ENCODE data around the gene SLC6A16.

DNA sequence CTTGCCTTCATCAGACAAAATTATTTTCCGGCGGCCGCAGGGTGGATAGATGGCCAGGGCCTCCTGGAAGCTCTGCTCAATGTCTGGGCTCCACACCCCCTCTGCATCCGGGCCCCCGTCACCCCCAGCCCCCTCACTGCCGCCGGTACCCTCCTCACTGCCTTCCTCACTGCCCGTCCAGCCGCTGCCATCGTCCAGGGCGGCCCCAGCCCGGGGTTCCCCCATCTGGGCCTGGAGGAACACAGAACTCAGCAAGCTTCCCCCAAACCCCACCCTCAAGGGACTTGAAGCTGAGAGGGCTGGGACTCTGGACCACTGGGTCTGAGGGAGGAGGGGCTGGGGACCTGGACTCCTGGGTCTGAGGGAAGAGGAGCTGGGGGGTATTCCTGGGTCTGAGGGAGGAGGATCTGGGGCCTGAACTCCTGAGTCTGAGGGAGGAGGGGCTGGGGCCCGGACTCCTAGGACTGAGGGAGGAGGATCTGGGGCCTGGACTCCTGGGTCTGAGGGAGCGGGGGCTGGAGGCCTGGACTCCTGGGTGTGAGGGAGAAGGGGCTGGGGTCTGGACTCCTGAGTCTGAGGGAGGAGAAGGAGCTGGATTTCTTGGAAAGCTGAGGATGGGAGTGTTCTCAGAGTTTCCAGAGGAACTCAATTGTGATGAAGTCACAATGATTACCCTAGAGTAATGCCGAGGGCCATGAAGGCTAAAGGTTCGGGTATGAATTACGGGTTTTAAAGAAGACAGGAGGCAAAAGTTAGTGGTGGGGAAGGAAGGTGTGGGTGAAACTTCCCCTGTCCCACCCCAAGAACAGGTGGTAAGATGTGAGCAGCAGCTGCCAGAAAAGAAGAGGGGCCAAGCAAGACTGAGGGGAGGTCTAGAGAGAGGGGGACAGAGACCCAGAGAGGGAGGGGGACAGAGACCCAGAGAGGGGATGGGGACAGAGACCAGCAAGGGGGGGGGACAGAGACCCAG, 35.1 kb upstream of the SLC6A16 start:
- no peak for TF ChIP-seq POLR2A (IDR thresholded peaks at IDR 0.05; ENCODE audit: low read depth, low read length)
- no peak for TF ChIP-seq POU2F2 (IDR thresholded peaks at IDR 0.05; ENCODE audit: low read depth, low read length)
- TF ChIP-seq TAF1 (IDR thresholded peaks at IDR 0.05; ENCODE audit: low read depth, low read length) = no peak
